HepG2 (cell line): ENCODE data around the gene RAPGEF6. TPM values are rescaled to one million over a fixed set of nuclear protein-coding genes. Genes with fewer than 3 reads are reported as not detected.

Experiments used
- ATAC-seq: fragments of 200-7000 bp; cut with Tn5 transposase; 3 replicates; pipeline ENCODE4 v1.9.1; 2020; ENCODE audit warnings: mild to moderate bottlenecking, moderate library complexity
- BruUV-seq: library from RNA; stranded (reverse); fragments of 400-500 nt; replicated peaks from 2 replicates; lab custom pipeline; 2021; lab: Mats Ljungman, UMichigan
- CTCF ChIA-PET: fragments of 300-600 bp; formaldehyde crosslinking; extraction: SDS; loops from one replicate; lab custom pipeline; 2021; ENCODE audit warnings: low total read pairs, inconsistent platforms, low intra/inter-chr PET ratio; lab: Yijun Ruan, JAX
- POLR2A ChIA-PET: fragments of 350-600 bp; sonication (Branson Sonifier 250); formaldehyde crosslinking; loops from one replicate; lab custom pipeline; 2020; ENCODE audit warnings: antibody characterized with exemption, inconsistent platforms; lab: Yijun Ruan, JAX
- DNase-seq: peaks from one replicate; pipeline ENCODE4 v3.0.0-alpha.2; 2015; ENCODE audit warnings: low spot score
- FAIRE-seq: peaks from 3 replicates; lab custom pipeline; 2011; peaks lifted over from hg19 to GRCh38; lab: Jason Lieb, UNC
- H2AFZ ChIP-seq: one replicate; pipeline ENCODE4 v1.6.1; 2011; ENCODE audit warnings: low read length, inconsistent platforms
- H3K27ac ChIP-seq: fragments of 300-600 bp; 3 replicates; pipeline ENCODE4 v1.8.0; 2011; ENCODE audit warnings: mixed run types, mild to moderate bottlenecking, mixed read lengths, low read length, inconsistent platforms; ENCODE audit not compliant: insufficient read depth; ENCODE audit errors: extremely low read length
- H3K27me3 ChIP-seq, 2 experiments: fragments of 200-600 bp in 1 of 2; 2 replicates in 1 of 2; 3 replicates in 1 of 2; pipeline versions ENCODE4 v1.6.0 to v1.8.0; 2011; ENCODE audit warnings: low read length in 2 of 2, mild to moderate bottlenecking in 2 of 2, moderate library complexity in 2 of 2, inconsistent platforms in 1 of 2; ENCODE audit not compliant: insufficient read depth in 2 of 2, control insufficient read depth in 1 of 2
- H3K36me3 ChIP-seq, 2 experiments: fragments of 200-600 bp in 1 of 2; replicated peaks in 1 of 2; 2 replicates in 1 of 2; 3 replicates in 1 of 2; pipeline versions ENCODE4 v1.5.1 to v1.8.0; 2011; ENCODE audit warnings: low read length in 2 of 2, inconsistent platforms in 1 of 2; ENCODE audit not compliant: insufficient read depth in 2 of 2, control insufficient read depth in 1 of 2
- H3K4me1 ChIP-seq: 2 replicates; pipeline ENCODE4 v1.5.1; 2012; ENCODE audit warnings: low read length, inconsistent platforms; ENCODE audit not compliant: insufficient read depth
- H3K4me2 ChIP-seq: 2 replicates; pipeline ENCODE4 v1.6.0; 2011; ENCODE audit warnings: low read depth, low read length, inconsistent platforms
- H3K4me3 ChIP-seq, 3 experiments: fragments of 200-600 bp in 1 of 3; sonication (generic), shearing (Covaris generic) in 1 of 3; replicated peaks in 1 of 3; 2 replicates each; pipeline ENCODE4 v1.5.1; 2011 to 2016; ENCODE audit warnings: low read length in 3 of 3, inconsistent platforms in 2 of 3, low read depth in 2 of 3, mild to moderate bottlenecking in 2 of 3, control low read depth in 1 of 3, mixed read lengths in 1 of 3; ENCODE audit not compliant: insufficient read depth in 1 of 3
- H3K79me2 ChIP-seq: one replicate; pipeline ENCODE4 v1.6.1; 2011; ENCODE audit warnings: low read length, inconsistent platforms; ENCODE audit not compliant: insufficient read depth
- H3K9ac ChIP-seq: 2 replicates; pipeline ENCODE4 v1.6.0; 2011; ENCODE audit warnings: mild to moderate bottlenecking, low read depth, low read length, inconsistent platforms; ENCODE audit not compliant: insufficient read depth
- H3K9me3 ChIP-seq: 2 replicates; pipeline ENCODE4 v1.5.1; 2012; ENCODE audit warnings: mild to moderate bottlenecking, low read length
- H4K20me1 ChIP-seq: 2 replicates; pipeline ENCODE4 v1.6.0; 2011; ENCODE audit warnings: inconsistent platforms, mild to moderate bottlenecking, low read length, moderate library complexity; ENCODE audit not compliant: insufficient read depth
- ARNT ChIP-seq: fragments of 450-650 bp; IDR thresholded peaks from 2 replicates; pipeline ENCODE4 v1.6.1; 2017
- BCLAF1 ChIP-seq: fragments of 450-650 bp; IDR thresholded peaks from 2 replicates; pipeline ENCODE4 v1.6.1; 2017; ENCODE audit warnings: mild to moderate bottlenecking
- HOXA9 ChIP-seq: sonication (generic); formaldehyde crosslinking; IDR thresholded peaks from 2 replicates; pipeline ENCODE4 v1.8.1; 2022; ENCODE audit warnings: missing genetic modification reagents, mild to moderate bottlenecking, moderate library complexity, borderline replicate concordance
- NKX3-1 ChIP-seq: sonication (generic); formaldehyde crosslinking; IDR thresholded peaks from 2 replicates; pipeline ENCODE4 v1.5.0; 2020; ENCODE audit warnings: missing genetic modification reagents
- TCF12 ChIP-seq, 2 experiments: fragments of 450-650 bp in 1 of 2; sonication (generic) in 1 of 2; formaldehyde crosslinking in 1 of 2; IDR thresholded peaks; 2 replicates each; pipeline versions ENCODE4 v1.6.1 to v1.8.0; 2017 to 2022; ENCODE audit warnings: antibody characterized with exemption in 1 of 2, mild to moderate bottlenecking in 1 of 2, missing genetic modification reagents in 1 of 2, moderate library complexity in 1 of 2
- ZBTB7B ChIP-seq: sonication (generic); formaldehyde crosslinking; IDR thresholded peaks from 2 replicates; pipeline ENCODE4 v1.4.0; 2020; ENCODE audit warnings: missing genetic modification reagents
- ZNF746 ChIP-seq: sonication (generic); formaldehyde crosslinking; IDR thresholded peaks from 2 replicates; pipeline ENCODE4 v1.8.0; 2022; ENCODE audit warnings: mild to moderate bottlenecking, missing genetic modification reagents
- WGBS: methylation state at CpG from one replicate; pipeline ENCODE4 v1.1.6; 2017; ENCODE audit warnings: low lambda C conversion rate; 5-methylcytosine and 5-hydroxymethylcytosine counted together
- in situ Hi-C: cut with HindIII; loops from 2 replicates; pipeline ENCODE4 v1.10.0; 2017; ENCODE audit warnings: low pct_unique_long_range_greater_than_20kb; ENCODE audit not compliant: extremely low pct_ligation_motif_present
- intact Hi-C: fragments of 100-400 bp; cut with micrococcal nuclease; formaldehyde crosslinking; loops from one replicate; pipeline ENCODE4 v1.10.0; 2022; ENCODE audit not compliant: unreplicated experiment
- polyA plus RNA-seq, 8 experiments: library from polyadenylated mRNA; depleted of rRNA in 3 of 8; stranded (reverse) in 7 of 8; unstranded in 1 of 8; fragments of >200 nt; fragmentation: Illumina TruSeq in 4 of 8; extraction: Trizol in 4 of 8; gene quantifications; 2 replicates each; pipeline versions ENCODE4 v1.2.1 to v1.2.3, GENCODE V29; 2011 to 2016; ENCODE audit warnings: low read depth in 4 of 8, missing spikeins in 1 of 8, mixed read lengths in 1 of 8; ENCODE audit not compliant: insufficient read depth in 1 of 8
- total RNA-seq, 5 experiments: library from RNA; depleted of rRNA; stranded (reverse); fragments of >200 nt; fragmentation: Illumina TruSeq; extraction: Trizol; gene quantifications; 2 replicates each; pipeline ENCODE4 v1.2.3, GENCODE V29; 2016; ENCODE audit warnings: low read depth in 1 of 5
- TF ChIP-seq, protein P1 (sequence below): sonication (generic); formaldehyde crosslinking; IDR thresholded peaks from 2 replicates; pipeline ENCODE4 v1.4.0; 2020; ENCODE audit warnings: low read depth, mild to moderate bottlenecking, missing genetic modification reagents

Gene RAPGEF6
- total and polyA plus RNA-seq, 2 of the 13 experiments (the other 11 are each of a cell fraction or from before 2014, with no cell fraction given), result 7.7 to 24.6 TPM

DNA sequence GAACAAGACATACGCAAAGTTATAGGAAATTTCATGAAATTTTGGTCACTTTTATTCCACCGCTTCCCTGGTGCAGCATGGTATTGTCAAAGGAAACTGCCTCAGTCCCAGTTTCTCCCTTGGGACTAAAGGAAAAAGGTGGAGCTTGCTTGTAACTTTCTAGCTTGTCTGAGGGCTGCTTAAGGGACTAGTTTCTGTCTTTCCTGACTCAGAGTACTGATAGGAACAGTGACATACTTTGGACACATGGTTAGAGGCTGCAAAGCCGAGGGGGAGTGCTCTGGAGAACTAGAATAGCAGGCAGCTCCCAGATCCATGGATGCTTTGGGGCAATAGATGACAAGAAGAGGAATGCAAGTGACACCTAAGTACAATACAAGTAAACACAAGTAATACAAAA is 234.4 kb downstream of the RAPGEF6 start:
- peaks cover 0 to 7% of the 10 kb centered on the region in 2 experiments; a peak in 2 of 5 replicates for H3K36me3 ChIP-seq
- WGBS, result 95% methylated on average over 3 of the region's 3 CpGs
- H3K27me3 ChIP-seq, result no peaks in the 10 kb centered on the region
- no peaks in the 10 kb centered on the region for H3K4me1 ChIP-seq
- peaks cover 13% of the 10 kb centered on the region; the same call in 1 of the 2 replicates for H3K9me3 ChIP-seq
- no peak for TF ChIP-seq ZNF746
- TF ChIP-seq TCF12 (IDR thresholded peaks at IDR 0.05), result no peak
- no peak for TF ChIP-seq TCF12 (CRISPR knock-in tag; IDR thresholded peaks at IDR 0.05)
- TF ChIP-seq BCLAF1, result no peak
- TF ChIP-seq, protein P1, sequence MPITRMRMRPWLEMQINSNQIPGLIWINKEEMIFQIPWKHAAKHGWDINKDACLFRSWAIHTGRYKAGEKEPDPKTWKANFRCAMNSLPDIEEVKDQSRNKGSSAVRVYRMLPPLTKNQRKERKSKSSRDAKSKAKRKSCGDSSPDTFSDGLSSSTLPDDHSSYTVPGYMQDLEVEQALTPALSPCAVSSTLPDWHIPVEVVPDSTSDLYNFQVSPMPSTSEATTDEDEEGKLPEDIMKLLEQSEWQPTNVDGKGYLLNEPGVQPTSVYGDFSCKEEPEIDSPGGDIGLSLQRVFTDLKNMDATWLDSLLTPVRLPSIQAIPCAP (CRISPR knock-in tag), result no peak
- TF ChIP-seq ZBTB7B (CRISPR knock-in tag), result no peak
- no peak for TF ChIP-seq HOXA9 (CRISPR knock-in tag)
- no peak for TF ChIP-seq ARNT
- no peak for TF ChIP-seq NKX3-1 (CRISPR knock-in tag)
- TF ChIP-seq, all 625 proteins: peak for 0
- FAIRE-seq (no peak), ATAC-seq (no peak; the same call in 1 of the 3 replicates), DNase-seq (no peak)
- Histone ChIP-seq H3K4me3 (no peak overlapping the region), H3K9ac (no peak overlapping the region), H3K79me2 (no peaks in the 10 kb centered on the region), H4K20me1 (no peaks in the 10 kb centered on the region), H3K27ac (no peak overlapping the region), H2AFZ (no peak overlapping the region), H3K4me2 (no peak overlapping the region)
- POLR2A ChIA-PET, result no interaction called here
- intact Hi-C loops (no loop called here), in situ Hi-C loops (no loop called here)
- BruUV-seq, result no TSS peak
- CTCF ChIA-PET, result no interaction called here
